Muscle layer of duodenum (tissue), 2 donors: ENCODE measurements around the gene ANKH.

ENCODE experiments used
- H3K27ac ChIP-seq: one replicate; pipeline ENCODE4 v1.7.0; 2013; ENCODE audit warnings: mild to moderate bottlenecking, low read length
- H3K27me3 ChIP-seq: one replicate; pipeline ENCODE4 v1.7.0; 2013; ENCODE audit warnings: low read depth, mild to moderate bottlenecking, control low read depth, low read length
- H3K36me3 ChIP-seq, 2 donors: one replicate each; pipeline ENCODE4 v1.7.0; 2013; ENCODE audit warnings: low read length in 2 of 2, control low read depth in 1 of 2, mild to moderate bottlenecking in 1 of 2; ENCODE audit not compliant: insufficient read depth in 2 of 2, control insufficient read depth in 1 of 2
- H3K4me1 ChIP-seq, 2 donors: one replicate each; pipeline ENCODE4 v1.7.0; 2013; ENCODE audit warnings: low read length in 2 of 2, mild to moderate bottlenecking in 2 of 2, control low read depth in 1 of 2, moderate library complexity in 1 of 2; ENCODE audit not compliant: insufficient read depth in 2 of 2, control insufficient read depth in 1 of 2
- H3K4me3 ChIP-seq, 2 donors: one replicate each; pipeline ENCODE4 v1.7.0; 2013; ENCODE audit warnings: low read length in 2 of 2, low read depth in 1 of 2, mild to moderate bottlenecking in 1 of 2
- H3K9me3 ChIP-seq, 2 donors: one replicate each; pipeline ENCODE4 v1.7.0; 2013; ENCODE audit warnings: low read length in 2 of 2, control low read depth in 1 of 2, mild to moderate bottlenecking in 1 of 2; ENCODE audit not compliant: control insufficient read depth in 1 of 2
- donor health status: healthy.

The ANKH gene

GRCh38 chr5:14752497-14753071 is 119.0 kb downstream of the ANKH start:
- Histone ChIP-seq H3K27me3 (no peaks in the 10 kb centered on the region), H3K27ac (no peak overlapping the region), H3K9me3 (no peaks in the 10 kb centered on the region), H3K36me3 (peaks cover 20 to 21% of the 10 kb centered on the region in 2 donors), H3K4me3 (no peak overlapping the region), H3K4me1 (no peaks in the 10 kb centered on the region)

DNA sequence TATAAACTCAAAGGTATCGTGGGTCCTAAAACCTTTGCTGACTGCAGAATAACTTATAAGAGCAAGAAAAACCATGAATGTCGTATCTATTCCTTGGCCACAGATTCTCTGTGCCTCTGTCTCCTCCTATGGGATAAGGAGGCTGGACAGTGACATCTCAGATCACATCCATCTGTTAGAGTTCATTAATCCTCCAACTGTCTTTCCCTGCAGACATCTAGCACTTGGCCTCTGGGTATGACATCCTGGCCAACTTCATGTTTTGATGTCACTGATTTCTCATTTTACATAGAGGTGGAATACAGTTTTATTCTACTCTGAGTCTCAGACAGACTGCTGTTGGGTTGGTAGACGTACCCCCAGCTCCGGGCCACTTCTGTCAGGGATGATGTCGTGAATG is 120.9 kb downstream of the ANKH start:
- Histone ChIP-seq H3K9me3 (no peaks in the 10 kb centered on the region), H3K27me3 (no peaks in the 10 kb centered on the region), H3K36me3 (peaks cover 21 to 22% of the 10 kb centered on the region in 2 donors), H3K4me3 (no peak overlapping the region), H3K4me1 (no peaks in the 10 kb centered on the region), H3K27ac (no peak overlapping the region)

GRCh38 chr5:14749579-14750101 is 121.9 kb downstream of the ANKH start:
- no peak overlapping the region for H3K4me3 ChIP-seq
- H3K4me1 ChIP-seq = no peaks in the 10 kb centered on the region
- H3K9me3 ChIP-seq = no peaks in the 10 kb centered on the region
- no peaks in the 10 kb centered on the region for H3K27me3 ChIP-seq
- no peak overlapping the region for H3K27ac ChIP-seq
- peaks cover 23 to 29% of the 10 kb centered on the region in 2 donors for H3K36me3 ChIP-seq

GRCh38 chr5:14748180-14748900 is 123.2 kb downstream of the ANKH start:
- peaks cover 29 to 33% of the 10 kb centered on the region in 2 donors for H3K36me3 ChIP-seq
- H3K4me3 ChIP-seq = no peak overlapping the region

GRCh38 chr5:14745753-14746152 is 125.8 kb downstream of the ANKH start:
- Histone ChIP-seq H3K4me1 (no peaks in the 10 kb centered on the region), H3K9me3 (no peaks in the 10 kb centered on the region), H3K27ac (no peak overlapping the region), H3K4me3 (no peak overlapping the region), H3K36me3 (peaks cover 33 to 38% of the 10 kb centered on the region in 2 donors), H3K27me3 (no peaks in the 10 kb centered on the region)

More at GRCh38 chr5:14748180-14748900, 123.2 kb downstream of the ANKH start:
- H3K9me3 ChIP-seq = no peaks in the 10 kb centered on the region
- no peak overlapping the region for H3K27ac ChIP-seq
- H3K4me1 ChIP-seq = no peaks in the 10 kb centered on the region
- H3K27me3 ChIP-seq = no peaks in the 10 kb centered on the region

DNA sequence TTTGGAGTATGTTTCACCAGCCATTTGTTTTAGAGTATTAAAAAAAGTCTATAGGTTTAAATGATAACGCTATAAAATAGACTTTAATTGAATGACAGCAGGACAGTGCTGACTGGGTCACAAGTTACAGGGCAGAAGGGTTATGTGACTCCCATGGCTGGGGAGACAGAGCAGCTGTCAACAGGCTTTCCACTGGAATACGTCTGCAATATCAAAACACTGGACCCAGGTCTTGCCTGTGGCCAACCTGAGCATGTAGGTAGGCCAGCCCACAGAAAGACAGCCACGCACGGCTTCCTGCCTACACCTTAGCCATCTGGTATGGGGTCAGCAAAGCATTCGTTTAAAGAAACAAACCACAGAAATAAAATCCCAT is 126.4 kb downstream of the ANKH start:
- H3K27ac ChIP-seq = no peak overlapping the region
- peaks cover 27 to 39% of the 10 kb centered on the region in 2 donors for H3K36me3 ChIP-seq
- H3K4me1 ChIP-seq = no peaks in the 10 kb centered on the region
- no peaks in the 10 kb centered on the region for H3K27me3 ChIP-seq
- H3K4me3 ChIP-seq = no peak overlapping the region
- no peaks in the 10 kb centered on the region for H3K9me3 ChIP-seq

- H3K9me3 ChIP-seq = no peaks in the 10 kb centered on the region
- no peak overlapping the region for H3K27ac ChIP-seq
- no peaks in the 10 kb centered on the region for H3K4me1 ChIP-seq
- no peaks in the 10 kb centered on the region for H3K27me3 ChIP-seq
- no peak overlapping the region for H3K4me3 ChIP-seq
- peaks cover 22 to 38% of the 10 kb centered on the region in 2 donors for H3K36me3 ChIP-seq
These were observed 127.0 kb downstream of the ANKH start for GRCh38 chr5:14744296-14745187.

GRCh38 chr5:14743601-14744295 is 127.8 kb downstream of the ANKH start:
- no peak overlapping the region for H3K27ac ChIP-seq
- H3K9me3 ChIP-seq = no peaks in the 10 kb centered on the region
- no peaks in the 10 kb centered on the region for H3K4me1 ChIP-seq
- H3K36me3 ChIP-seq = peaks cover 22 to 34% of the 10 kb centered on the region in 2 donors
- H3K27me3 ChIP-seq = no peaks in the 10 kb centered on the region
- no peak overlapping the region for H3K4me3 ChIP-seq

- Histone ChIP-seq H3K36me3 (peaks cover 18 to 37% of the 10 kb centered on the region in 2 donors), H3K27me3 (no peaks in the 10 kb centered on the region), H3K27ac (no peak overlapping the region), H3K4me1 (no peaks in the 10 kb centered on the region), H3K4me3 (no peak overlapping the region), H3K9me3 (no peaks in the 10 kb centered on the region)
These were observed 129.1 kb downstream of the ANKH start for GRCh38 chr5:14742498-14742897.

DNA sequence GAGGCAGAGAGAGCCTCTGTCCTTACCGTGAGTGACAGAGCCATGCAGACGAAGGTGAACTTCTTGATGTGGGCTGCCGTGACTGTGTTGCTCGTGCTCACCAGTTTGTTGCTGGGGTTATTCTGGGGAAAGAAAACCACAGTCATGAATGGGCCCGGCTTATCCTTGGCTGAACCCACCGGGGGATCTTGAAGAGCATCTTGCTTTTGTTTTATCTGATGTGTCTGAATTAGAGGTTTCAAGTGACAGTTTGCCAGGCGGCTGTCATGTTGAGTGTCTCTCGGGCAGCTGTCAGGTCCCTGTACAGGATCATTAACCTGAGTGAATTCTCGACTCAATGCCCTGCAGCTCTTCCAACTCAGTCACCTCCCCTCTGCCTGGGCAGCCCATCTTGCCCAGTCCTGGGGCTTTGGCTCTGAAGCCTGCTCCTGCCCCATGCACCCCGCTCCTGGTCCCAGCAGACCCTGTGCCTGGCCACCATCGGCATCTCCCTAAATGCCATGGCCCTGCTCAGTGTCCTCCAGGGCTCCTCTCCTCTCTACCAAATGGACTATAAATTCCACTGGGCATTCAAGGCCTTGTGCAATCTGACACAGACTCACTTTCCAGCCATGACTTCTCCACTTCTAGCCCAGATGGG is 129.7 kb downstream of the ANKH start:
- Histone ChIP-seq H3K36me3 (peaks cover 18 to 41% of the 10 kb centered on the region in 2 donors), H3K4me1 (no peaks in the 10 kb centered on the region), H3K27me3 (no peaks in the 10 kb centered on the region), H3K27ac (no peak overlapping the region), H3K9me3 (no peaks in the 10 kb centered on the region), H3K4me3 (no peak overlapping the region)
